ENCODE measurements around the gene MAP3K5.

Gene MAP3K5

DNA sequence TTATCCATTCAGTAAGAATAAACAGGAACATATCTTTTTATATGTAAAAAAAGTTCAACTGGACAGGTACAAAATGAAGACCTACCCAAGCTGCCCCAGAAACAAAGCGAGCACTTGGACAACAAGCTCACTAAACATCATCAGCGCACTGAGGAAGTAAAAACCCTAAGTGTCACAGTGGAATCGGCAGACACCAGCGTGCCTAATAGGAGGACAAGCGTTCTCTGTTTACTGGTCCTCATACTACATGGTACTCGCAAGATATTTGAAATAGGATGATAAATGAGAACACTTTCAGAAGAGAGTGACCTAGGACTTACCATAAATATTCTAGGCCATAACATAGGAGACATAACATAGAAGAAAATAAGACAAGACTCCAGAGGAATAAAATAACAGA lies 260.2 kb downstream of the MAP3K5 start:
- H3K79me2 ChIP-seq (ENCODE audit: insufficient read depth, low read length) = no peaks in the 10 kb centered on the region
- no peak overlapping the region for H3K9ac ChIP-seq (ENCODE audit: low read length)
- H3F3A ChIP-seq (ENCODE audit: insufficient read depth) = no peaks in the 10 kb centered on the region
- no peaks in the 10 kb centered on the region for H3K9me3 ChIP-seq (ENCODE audit: insufficient read depth, low read length)
- no peak overlapping the region for H3K27ac ChIP-seq (ENCODE audit: low read depth, low read length)
- H3K4me3 ChIP-seq (ENCODE audit: insufficient read depth, low read length, poor library complexity, severe bottlenecking) = no peak overlapping the region
- no peak overlapping the region for H3K4me2 ChIP-seq (ENCODE audit: low read depth, low read length, poor library complexity, severe bottlenecking)
- TF ChIP-seq EZH2phosphoT487 (conservative IDR thresholded peaks at IDR 0.05; ENCODE audit: low read length) = no peak
- TF ChIP-seq, protein P1, sequence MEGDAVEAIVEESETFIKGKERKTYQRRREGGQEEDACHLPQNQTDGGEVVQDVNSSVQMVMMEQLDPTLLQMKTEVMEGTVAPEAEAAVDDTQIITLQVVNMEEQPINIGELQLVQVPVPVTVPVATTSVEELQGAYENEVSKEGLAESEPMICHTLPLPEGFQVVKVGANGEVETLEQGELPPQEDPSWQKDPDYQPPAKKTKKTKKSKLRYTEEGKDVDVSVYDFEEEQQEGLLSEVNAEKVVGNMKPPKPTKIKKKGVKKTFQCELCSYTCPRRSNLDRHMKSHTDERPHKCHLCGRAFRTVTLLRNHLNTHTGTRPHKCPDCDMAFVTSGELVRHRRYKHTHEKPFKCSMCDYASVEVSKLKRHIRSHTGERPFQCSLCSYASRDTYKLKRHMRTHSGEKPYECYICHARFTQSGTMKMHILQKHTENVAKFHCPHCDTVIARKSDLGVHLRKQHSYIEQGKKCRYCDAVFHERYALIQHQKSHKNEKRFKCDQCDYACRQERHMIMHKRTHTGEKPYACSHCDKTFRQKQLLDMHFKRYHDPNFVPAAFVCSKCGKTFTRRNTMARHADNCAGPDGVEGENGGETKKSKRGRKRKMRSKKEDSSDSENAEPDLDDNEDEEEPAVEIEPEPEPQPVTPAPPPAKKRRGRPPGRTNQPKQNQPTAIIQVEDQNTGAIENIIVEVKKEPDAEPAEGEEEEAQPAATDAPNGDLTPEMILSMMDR (IDR thresholded peaks at IDR 0.05; ENCODE audit: insufficient read depth, low read length, poor library complexity, severe bottlenecking) = no peak
- H3K9me2 ChIP-seq (replicated peaks; ENCODE audit: insufficient read depth, low read length) = no peaks in the 10 kb centered on the region
- no peaks in the 10 kb centered on the region for H4K20me1 ChIP-seq (ENCODE audit: low read depth, low read length)
- H2AFZ ChIP-seq (ENCODE audit: low read depth, low read length, severe bottlenecking) = no peak overlapping the region
- H3K36me3 ChIP-seq (ENCODE audit: low read length) = no peaks in the 10 kb centered on the region
- H3K27me3 ChIP-seq (ENCODE audit: low read length) = no peaks in the 10 kb centered on the region

DNA sequence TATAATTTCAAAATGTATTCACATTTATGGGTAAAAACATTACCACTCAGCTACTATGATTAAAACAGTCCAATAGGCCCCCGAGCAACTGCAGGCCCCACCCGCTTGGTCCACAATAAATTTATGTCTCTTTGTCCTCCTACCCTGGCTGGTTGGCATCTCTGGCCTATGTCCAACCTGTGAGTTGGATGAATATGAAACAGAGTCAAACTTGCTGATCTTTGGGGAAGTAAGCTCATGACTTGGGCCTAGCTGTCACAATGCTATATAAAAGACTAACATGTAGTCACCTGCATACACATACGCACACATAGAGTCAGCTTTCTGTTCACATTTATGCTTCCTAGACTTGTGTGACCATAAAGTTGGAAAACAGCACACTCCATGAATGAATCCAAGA lies 262.6 kb downstream of the MAP3K5 start:
- Histone ChIP-seq H3K9ac (ENCODE audit: low read length) (no peak overlapping the region), H3K9me2 (replicated peaks; ENCODE audit: insufficient read depth, low read length) (no peaks in the 10 kb centered on the region), H4K20me1 (ENCODE audit: low read depth, low read length) (no peaks in the 10 kb centered on the region), H3K4me3 (ENCODE audit: insufficient read depth, low read length, poor library complexity, severe bottlenecking) (no peak overlapping the region), H3K4me2 (ENCODE audit: low read depth, low read length, poor library complexity, severe bottlenecking) (no peak overlapping the region), H3K27ac (ENCODE audit: low read depth, low read length) (no peak overlapping the region), H3K9me3 (ENCODE audit: insufficient read depth, low read length) (no peaks in the 10 kb centered on the region), H3K27me3 (ENCODE audit: low read length) (no peaks in the 10 kb centered on the region), H3K36me3 (ENCODE audit: low read length) (no peaks in the 10 kb centered on the region), H3K79me2 (ENCODE audit: insufficient read depth, low read length) (no peaks in the 10 kb centered on the region), H3F3A (ENCODE audit: insufficient read depth) (no peaks in the 10 kb centered on the region), H2AFZ (ENCODE audit: low read depth, low read length, severe bottlenecking) (no peak overlapping the region)
- TF ChIP-seq EZH2phosphoT487 (conservative IDR thresholded peaks at IDR 0.05; ENCODE audit: low read length) = no peak
- TF ChIP-seq, protein P1 (IDR thresholded peaks at IDR 0.05; ENCODE audit: insufficient read depth, low read length, poor library complexity, severe bottlenecking) = no peak

DNA sequence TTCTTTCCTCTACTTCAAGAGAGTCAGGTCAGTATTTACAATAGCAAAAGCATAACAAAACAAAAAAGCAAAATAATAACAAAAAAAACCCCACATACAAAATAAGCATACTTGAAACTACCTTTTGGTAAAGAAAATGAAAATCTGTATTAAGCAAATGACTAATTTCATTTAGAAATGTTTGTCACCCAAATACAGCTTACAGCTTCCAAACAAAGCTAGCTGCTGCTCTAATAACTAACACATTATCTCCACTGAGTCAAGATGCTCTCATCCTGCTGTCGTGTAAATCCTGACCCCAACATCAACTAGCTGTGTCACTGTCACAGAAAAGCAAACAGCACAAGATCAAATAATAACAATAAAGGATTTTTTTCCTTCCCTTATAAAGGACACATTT lies 263.8 kb downstream of the MAP3K5 start:
- Histone ChIP-seq H3K4me2 (ENCODE audit: low read depth, low read length, poor library complexity, severe bottlenecking) (no peak overlapping the region), H3K79me2 (ENCODE audit: insufficient read depth, low read length) (no peaks in the 10 kb centered on the region), H3K9me3 (ENCODE audit: insufficient read depth, low read length) (no peaks in the 10 kb centered on the region), H3K36me3 (ENCODE audit: low read length) (no peaks in the 10 kb centered on the region), H3F3A (ENCODE audit: insufficient read depth) (no peaks in the 10 kb centered on the region), H3K4me3 (ENCODE audit: insufficient read depth, low read length, poor library complexity, severe bottlenecking) (no peak overlapping the region), H3K9ac (ENCODE audit: low read length) (no peak overlapping the region), H4K20me1 (ENCODE audit: low read depth, low read length) (no peaks in the 10 kb centered on the region), H3K27ac (ENCODE audit: low read depth, low read length) (no peak overlapping the region), H3K9me2 (replicated peaks; ENCODE audit: insufficient read depth, low read length) (no peaks in the 10 kb centered on the region), H2AFZ (ENCODE audit: low read depth, low read length, severe bottlenecking) (no peak overlapping the region), H3K27me3 (ENCODE audit: low read length) (no peaks in the 10 kb centered on the region)
- TF ChIP-seq, protein P1 (IDR thresholded peaks at IDR 0.05; ENCODE audit: insufficient read depth, low read length, poor library complexity, severe bottlenecking) = no peak
- TF ChIP-seq EZH2phosphoT487 (conservative IDR thresholded peaks at IDR 0.05; ENCODE audit: low read length) = no peak
